ENCODE measurements around the gene NNAT.

The NNAT gene

GRCh38 chr20:37511610-37512275 is 9.3 kb upstream of the NNAT start:
- no peak for TF ChIP-seq CTCF (IDR thresholded peaks at IDR 0.05)
- Histone ChIP-seq H3K4me3 (no peak overlapping the region), H3K27ac (no peak overlapping the region)
- no peak for DNase-seq (ENCODE audit: low spot score)

- H3K27ac ChIP-seq, result no peak overlapping the region
- TF ChIP-seq CTCF (IDR thresholded peaks at IDR 0.05), result no peak
- H3K4me3 ChIP-seq, result no peak overlapping the region
- no peak for DNase-seq (ENCODE audit: low spot score)
Measured at GRCh38 chr20:37513779-37514359, 7.2 kb upstream of the NNAT start.

GRCh38 chr20:37515876-37516275 is 5.2 kb upstream of the NNAT start:
- no peak for DNase-seq (ENCODE audit: low spot score)
- Histone ChIP-seq H3K27ac (no peak overlapping the region), H3K4me3 (no peak overlapping the region)
- no peak for TF ChIP-seq CTCF (IDR thresholded peaks at IDR 0.05)

- Histone ChIP-seq H3K4me3 (no peak overlapping the region), H3K27ac (no peak overlapping the region)
- TF ChIP-seq CTCF (IDR thresholded peaks at IDR 0.05), result no peak
- DNase-seq (ENCODE audit: low spot score), result no peak
Measured at GRCh38 chr20:37516811-37517750, 4.0 kb upstream of the NNAT start.

GRCh38 chr20:37518059-37518458 is 3.0 kb upstream of the NNAT start:
- DNase-seq (ENCODE audit: low spot score), result no peak
- no peak for TF ChIP-seq CTCF (IDR thresholded peaks at IDR 0.05)
- H3K27ac ChIP-seq, result no peak overlapping the region
- H3K4me3 ChIP-seq, result no peak overlapping the region

- H3K4me3 ChIP-seq, result no peak overlapping the region
- TF ChIP-seq CTCF (IDR thresholded peaks at IDR 0.05), result no peak
- H3K27ac ChIP-seq, result peak overlapping the region in 1 of 2 donors; percentile 46
- DNase-seq (ENCODE audit: low spot score), result no peak
Measured at GRCh38 chr20:37518606-37519507, 2.2 kb upstream of the NNAT start.

Measured in coronary artery (tissue), 2 donors.